NCI-H128 (cell line): ENCODE results near the gene YTHDF2.
A peak's percentile ranks its signal among the peaks of the same experiment; 100 is the strongest.
"Not testable (repeated sequence)": the region's sequence is repeated elsewhere in the genome, so short reads cannot be mapped to it uniquely, and the experiment has no call there.

ENCODE experiments used
- DNase-seq: peaks from one replicate; lab custom pipeline; 2025; ENCODE audit not compliant: unreplicated experiment; lab: John Stamatoyannopoulos, UW

The YTHDF2 gene

DNA sequence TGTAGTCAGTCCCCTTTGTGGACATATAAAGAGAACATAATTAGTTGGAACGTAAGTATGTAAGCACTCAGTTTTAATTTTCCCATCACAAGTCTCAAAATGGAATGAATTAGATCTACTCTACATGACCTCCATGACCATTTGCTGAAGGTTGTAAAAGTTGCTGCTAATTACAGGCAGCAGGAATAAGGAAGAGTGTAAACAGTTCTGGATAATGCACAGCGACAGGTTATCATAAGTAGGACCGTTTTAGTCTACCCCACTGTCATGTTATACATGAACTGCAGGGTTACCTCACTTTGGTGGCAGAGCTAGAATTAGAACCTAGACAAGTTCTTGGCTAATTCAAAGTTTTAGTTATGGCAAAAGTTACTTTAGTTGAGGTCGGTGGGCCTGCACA lies 21.7 kb downstream of the YTHDF2 start:
- DNase-seq: no peak

DNA sequence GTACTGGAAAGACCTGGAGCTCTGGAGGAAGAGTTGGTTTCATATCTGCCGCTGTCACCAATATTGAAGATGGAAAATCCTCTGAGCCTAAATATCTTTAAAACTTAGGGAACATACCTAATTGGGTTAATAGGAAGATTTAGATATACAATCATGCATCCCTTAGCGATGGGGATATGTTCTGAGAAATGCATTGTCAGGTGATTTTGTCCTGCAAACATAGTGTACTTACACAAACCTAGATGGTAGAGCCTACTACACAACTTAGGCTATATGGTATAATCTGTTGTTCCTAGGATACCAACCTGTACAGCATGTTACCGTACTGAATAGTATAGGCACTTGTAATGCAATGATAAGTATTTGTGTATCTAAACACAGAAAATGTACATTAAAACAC lies 22.5 kb downstream of the YTHDF2 start:
- DNase-seq: no peak

DNA sequence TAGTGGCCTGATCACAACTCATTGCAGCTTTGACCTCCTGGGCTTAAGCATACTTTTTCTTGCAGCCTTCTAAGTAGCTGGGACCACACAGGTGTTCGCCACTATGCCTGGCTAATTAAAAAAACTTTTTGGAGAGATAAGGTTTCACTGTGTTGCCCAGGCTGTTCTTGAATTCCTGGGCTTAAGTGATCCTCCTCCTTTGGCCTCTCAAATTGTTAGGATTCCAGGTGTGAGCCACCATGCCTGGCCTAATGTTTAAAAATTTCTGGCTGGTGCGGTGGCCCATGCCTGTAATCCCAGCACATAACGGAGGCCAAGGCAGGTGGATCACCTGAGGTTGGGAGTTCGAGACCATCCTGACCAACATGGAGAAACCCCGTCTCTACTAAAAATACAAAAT lies 24.4 kb downstream of the YTHDF2 start:
- DNase-seq: no peak

DNA sequence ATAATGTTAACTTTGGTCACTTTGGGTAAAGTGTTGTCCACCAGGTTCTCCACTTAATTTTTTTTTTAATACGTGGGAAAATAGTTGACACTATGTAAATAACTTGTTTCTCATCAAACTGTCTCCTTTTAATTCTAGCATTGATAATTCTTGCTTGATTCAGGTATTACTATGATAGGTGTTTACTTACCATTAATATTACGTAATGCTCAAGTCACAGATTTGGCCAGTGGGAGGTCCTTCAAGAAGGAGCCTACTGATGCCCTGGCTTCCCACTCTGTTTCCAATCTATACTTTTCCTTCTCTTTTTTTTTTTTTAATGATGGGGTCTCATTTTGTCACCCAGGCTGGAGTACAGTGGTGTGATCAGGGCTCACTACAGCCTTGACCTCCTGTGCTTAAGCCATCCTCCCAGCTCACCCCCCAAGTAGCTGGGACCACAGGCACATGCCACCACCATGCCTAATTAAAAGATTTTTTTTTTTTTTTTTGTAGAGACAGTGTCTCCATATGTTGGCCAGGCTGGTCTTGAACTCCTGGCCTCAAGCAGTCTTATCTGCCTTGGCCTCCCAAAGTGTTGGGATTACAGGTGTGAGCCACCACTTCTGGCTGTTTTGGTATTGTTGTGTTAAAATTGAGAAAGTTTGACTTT lies 29.9 kb downstream of the YTHDF2 start:
- no peak for DNase-seq

DNA sequence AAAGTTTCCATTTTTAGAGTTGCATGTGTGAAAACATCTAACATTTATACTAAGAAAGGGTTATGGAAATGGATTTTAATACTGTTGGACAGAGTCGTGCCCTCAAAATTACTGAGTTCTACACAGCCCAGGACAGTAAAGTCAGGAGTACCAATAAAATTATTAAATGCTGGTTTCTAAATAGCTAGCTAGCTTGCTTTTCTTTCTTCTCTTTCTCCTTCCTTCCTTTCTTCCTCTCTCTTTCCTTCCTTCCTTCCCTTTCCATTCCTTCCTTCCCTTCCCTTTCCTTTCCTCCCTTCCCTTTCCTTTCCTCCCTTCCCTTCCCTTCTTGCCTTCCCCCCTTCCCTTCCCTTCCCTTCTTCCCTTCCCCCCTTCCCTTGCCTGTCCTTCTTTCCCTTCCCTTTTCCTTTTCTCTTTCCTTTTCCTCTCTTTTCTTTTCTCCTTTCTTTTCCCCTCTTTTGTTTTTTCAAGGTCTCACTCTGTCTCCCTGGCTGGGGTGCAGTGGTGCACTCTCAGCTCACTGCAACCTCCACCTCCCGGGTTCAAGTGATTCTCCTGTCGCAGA lies 33.9 kb downstream of the YTHDF2 start:
- no peak for DNase-seq

DNA sequence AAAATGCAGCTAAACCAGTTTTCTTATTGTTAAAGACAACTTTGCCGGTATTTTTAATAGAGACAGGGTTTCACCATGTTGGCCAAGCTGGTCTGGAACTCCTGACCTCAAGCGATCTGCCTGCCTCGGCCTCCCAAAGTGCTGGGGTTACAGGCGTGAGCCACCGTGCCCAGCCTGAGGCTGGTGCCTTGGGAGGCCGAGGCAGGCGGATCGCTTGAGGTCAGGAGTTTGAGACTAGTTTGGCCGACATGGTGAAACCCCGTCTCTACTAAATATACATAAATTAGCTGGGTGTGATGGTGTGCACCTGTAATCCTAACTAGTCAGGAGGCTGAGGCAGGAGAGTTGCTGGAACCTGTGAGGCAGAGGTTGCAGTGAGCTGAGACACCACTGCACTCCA lies 35.2 kb downstream of the YTHDF2 start:
- not testable (repeated sequence) for DNase-seq

DNA sequence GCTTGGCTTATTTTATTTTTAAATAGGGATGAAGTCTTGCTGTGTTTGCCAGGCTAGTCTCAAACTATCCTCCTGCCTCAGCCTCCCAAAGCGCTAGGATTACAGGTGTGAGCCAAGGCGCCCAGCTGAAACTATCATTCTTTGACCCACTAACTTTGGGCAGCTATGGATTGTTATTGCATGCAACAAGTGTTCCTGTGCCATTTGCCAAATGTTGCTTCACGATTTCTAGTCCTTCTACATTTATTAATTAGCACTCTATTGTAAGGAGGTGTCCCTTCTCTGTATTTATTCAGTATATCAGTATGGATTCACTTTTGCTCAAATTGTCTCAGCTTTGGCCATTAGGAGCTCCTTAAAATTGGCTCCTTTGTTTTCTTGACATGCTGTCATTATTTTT lies 36.4 kb downstream of the YTHDF2 start:
- no peak for DNase-seq

DNA sequence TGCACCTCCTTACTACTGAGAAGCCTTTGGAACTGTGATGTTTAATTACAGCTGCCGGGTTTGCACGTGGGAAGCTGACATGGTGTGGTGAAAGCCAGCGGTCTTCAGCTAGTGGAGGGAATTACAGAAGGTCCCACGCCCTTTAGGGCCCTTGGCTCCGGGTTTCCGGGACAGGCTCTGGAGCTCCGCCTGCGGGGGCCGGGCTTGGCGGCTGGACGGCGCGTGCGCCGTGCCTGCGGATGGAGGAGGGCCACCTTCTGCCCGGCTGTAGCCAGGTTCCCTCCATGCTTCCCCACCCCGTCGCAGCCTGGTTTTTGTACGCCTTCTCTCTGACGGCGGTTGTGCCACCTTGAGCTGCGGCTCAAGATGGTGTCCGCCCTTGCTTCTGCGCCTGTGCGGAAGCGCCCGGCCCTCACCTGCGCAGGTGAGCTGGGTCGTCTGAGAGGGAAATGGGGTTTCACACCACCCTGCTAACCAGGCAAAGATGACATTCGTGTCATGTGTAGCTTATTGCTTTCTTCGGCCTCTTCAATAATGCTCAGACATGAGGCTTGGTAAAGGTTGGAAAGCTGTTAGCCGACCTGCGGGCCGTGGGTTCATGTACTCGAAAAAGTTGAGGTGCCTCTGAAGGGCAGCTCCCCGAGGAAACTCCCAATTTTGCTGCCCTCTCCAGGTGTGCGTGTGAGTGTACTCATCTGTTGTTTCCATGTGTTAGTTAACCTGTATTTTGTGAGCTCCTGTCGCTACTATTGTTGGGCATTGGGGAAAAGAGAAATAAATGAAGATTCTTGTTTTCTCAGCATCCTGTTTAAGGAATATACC lies 38.6 kb downstream of the YTHDF2 start:
- DNase-seq: no peak

DNA sequence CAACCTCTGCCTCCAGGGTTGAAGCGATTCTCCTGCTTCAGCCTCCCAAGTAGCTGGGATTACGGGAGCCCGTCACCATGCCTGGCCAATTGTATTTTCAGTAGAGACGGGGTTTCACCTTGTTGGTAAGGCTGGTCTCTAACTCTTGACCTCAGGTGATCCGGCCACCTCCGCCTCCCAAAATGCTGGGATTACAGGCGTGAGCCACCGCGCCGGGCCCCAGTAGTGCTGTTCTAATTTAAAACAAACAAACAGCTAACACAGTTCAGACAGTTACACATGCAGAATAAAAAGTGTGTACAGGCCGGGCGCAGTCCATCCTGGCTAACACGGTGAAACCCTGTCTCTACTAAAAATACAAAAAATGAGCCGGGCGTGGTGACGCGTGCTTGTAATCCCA lies 39.6 kb downstream of the YTHDF2 start:
- DNase-seq: no peak

DNA sequence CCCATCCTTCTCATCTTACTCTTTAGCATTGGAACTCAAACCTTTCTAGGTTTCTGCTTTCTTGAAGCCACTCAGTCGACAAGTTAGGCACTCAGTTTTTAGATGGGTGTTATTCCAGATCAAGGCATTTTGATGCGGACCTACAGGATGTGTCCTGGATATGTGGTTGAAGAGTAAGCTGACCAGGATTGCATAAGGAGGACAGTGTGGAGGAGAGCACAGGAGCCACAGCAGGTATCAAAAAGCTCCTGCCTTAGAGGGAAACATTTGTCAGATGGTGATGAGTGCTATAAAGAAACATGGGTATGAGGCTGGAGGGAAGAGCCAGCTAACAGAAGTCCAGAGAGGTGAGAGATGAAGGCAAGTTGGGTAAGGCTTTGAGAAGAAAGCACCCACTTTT lies 41.3 kb downstream of the YTHDF2 start:
- DNase-seq: no peak

DNA sequence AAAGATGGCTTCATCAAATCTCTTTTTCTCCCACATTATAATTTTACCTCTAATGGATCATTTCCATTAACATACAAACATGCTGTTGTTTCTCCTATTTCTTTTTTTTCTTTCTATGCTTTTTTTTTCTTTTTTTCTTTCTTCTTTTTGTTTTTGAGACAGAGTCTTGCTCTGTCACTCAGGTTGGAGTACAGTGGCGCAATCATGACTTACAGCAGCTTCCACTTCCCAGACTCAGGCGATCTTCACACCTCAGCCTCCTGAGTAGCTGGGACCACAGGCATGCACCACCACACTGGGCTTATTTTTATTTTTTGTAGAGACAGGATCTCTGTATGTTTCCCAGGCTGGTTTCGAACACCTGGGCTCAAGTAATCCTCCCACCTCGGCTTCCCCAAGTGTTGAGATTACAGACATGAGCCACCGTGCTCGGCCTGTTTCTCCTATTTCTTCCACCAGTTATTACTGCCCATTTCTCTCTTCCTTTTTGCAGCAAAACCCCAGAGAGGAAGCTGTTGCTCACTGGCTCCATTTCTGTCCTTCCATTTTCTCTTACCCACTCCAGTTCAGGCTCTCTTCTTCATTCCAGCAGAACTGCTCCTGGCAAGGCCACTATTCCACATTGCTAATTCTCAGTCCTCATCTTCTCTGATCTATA lies 43.1 kb downstream of the YTHDF2 start:
- DNase-seq: no peak

DNA sequence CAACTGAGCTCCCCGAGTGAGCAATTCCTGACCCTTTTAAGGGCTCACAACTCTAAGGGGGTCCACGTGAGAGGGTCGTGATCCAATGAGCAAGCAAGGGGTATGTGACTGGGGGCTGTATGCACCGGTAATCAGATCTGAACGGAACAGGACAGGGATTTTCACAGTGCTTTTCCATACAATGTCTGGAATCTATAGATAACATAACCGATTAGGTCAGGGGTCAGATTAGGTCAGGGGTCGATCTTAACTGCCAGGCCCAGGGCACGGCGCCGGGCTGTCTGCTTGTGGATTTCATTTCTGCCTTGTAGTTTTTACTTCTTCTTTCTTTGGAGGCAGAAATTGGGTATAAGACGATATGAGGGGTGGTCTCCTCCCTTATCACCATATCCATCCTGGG lies 44.6 kb downstream of the YTHDF2 start:
- DNase-seq: no peak

DNA sequence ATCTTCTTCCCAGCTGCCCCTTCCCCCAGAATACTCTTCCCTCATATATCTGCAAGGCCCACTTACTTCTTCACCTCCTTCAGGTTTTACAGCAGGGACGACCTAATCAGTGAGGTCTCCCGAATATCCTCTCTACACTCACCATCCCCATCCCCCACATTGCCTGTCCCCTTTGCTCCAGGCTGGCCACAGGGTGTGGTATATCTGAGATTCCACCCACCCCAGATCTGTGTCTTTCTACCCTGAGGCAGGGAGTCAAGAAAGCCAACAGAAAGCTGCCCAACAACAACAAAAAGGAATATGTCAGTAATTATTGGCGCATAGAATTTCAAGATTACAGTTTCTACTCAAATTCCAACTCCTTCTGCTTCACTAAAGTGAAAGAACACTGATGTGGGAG lies 45.3 kb downstream of the YTHDF2 start:
- no peak for DNase-seq

DNA sequence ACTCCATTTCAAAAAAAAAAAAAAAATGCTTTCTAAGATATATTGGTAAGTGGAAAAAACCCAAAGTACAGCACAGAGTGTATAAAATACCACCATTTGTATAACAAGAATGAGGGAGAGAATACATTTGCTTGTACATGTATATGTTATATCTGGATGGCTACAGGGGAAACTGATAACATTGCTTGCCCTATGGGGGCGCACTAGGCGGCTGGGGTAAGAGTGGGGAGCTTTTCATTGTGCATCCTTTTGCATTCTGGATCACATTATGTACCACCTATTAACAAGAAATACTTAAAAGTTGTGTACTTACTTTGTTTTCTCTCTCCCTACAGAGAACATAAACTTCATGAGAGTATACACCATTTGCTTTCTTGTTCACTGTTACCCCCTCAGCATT lies 46.6 kb downstream of the YTHDF2 start:
- DNase-seq: no peak

DNA sequence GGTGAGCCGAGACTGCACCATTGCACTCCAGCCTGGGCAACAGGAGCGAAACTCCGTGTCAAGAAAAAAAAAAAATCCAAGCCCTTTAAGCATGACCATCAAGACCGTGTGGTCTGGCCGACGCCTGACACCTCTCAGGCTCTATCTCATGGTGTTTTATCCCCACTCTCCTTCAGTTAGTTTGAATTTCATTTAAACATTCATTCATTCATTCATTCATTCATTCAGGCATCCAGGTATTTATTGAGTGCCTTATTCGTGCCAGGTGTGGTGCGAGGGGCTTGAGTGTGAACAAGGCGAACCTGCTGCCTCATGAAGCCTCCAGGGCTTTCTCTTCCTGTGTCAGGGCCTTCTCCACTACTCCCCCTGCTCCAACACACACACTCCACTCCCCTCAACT lies 52.7 kb downstream of the YTHDF2 start:
- DNase-seq: no peak

DNA sequence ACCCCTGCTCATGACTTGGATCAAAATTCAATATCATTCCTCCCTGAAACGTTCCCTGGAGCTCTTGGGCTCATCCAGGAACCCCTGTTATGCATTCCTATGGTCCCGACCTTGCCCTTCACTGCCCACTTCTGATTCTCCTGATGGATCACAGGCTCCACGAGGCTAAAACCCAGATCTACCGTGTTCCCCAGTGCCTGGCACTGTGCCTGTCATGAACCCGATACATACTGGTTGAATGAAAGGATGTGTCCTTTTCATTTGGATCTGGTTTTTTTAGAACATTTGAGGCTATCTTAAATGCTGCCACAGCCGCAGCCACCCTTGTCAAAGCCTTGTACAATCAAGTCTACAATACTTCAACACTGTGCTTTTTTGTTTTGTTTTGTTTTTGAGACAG lies 53.1 kb downstream of the YTHDF2 start:
- no peak for DNase-seq

DNA sequence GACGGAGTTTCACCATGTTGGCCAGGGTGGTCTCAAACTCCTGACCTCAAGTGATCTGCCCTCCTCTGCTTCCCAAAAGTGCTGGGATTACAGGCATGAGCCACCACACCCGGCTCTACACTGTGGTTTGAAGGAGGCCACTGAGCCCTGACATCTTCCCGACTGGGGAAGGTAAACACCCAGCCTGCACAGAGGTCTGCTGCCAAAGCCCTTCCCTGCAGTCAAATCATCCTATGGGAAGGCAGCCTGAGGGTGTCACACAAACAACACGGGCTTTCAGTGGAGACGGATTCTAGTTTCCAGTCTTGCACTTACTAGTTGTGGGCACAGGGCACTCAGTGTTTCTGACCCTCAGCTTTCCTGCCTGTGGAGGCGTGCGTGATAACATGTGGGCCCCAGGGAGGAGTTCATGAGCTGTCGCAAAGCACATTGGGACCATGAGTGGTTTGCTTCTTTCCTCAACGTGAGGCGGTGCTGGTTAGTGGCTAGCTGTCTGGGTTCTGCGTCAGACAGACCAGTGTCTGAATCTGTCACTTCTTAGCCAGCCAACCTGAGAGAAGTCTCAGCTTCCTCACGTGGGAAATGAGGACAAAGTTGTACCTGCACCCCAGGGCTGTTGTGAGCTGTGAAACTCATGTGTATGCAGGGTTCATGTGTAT lies 53.8 kb downstream of the YTHDF2 start:
- no peak for DNase-seq

DNA sequence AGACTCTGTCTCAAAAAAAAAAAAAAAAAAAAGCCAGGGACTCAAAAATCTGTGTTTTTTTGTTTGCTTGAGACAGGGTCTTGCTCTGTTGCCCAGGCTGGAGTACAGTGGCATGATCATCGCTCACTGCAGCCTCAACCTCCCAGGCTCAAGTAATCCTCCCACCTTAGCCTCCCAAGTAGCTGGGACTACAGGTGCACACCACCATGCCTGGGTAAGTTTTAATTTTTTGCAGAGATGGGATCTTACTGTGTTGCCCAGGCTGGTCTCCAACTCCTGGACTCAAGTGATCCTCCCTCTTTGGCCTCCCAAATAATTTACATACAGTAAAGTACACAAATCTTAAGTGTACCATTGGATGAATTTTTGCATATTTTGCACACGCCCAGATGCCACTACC lies 55.2 kb downstream of the YTHDF2 start:
- not testable (repeated sequence) for DNase-seq

DNA sequence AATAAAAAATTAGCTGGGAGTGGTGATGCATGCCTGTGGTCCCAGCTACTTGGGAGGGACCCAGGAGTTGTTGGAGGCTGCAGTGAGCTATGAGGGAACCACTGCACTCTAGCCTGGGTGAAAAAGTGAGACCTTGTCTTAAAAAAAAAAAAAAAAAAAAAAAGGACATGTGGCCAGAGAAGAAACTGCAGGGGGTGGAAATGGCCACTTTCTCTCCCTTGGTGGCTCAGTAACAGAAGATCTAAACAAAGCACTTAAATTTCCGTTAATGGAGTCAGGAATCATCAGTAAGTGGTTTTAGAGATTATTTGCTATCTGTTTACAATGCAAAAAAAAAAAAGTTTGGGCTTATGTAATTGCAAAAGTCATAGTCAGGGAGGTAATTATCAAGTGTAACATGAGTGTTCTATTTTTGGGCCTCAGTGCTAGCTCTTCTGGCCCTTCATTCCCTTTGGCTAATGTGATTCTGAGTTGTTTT lies 55.9 kb downstream of the YTHDF2 start:
- DNase-seq: peak; percentile 80

DNA sequence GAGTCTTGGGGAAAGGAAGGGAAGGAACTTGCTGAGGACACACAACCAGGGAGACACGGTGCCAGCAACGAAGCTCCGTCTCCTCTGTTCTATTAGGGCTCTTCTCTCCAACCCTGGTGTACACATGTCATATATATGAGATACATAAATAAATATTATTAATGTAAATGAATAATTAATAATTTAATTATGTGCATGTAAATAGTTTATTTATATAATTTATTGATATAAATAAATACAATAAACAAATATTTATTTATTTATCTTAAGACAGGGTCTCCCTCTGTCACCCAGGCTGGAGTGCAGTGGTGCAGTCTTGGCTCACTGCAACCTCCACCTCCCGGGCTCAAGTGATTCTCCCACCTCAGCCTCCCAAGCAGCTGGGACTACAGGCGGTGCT lies 57.8 kb downstream of the YTHDF2 start:
- DNase-seq: not testable (repeated sequence)
